HG03159 (cell line): ENCODE results near the gene WDR75.
"Not testable (repeated sequence)": the region's sequence is repeated elsewhere in the genome, so short reads cannot be mapped to it uniquely, and the experiment has no call there.

Source experiments
- ATAC-seq: cut with Tn5 transposase; IDR thresholded peaks from one replicate; pipeline ENCODE4 v1.9.1; 2021; ENCODE audit warnings: mild to moderate bottlenecking, moderate library complexity; ENCODE audit not compliant: unreplicated experiment

Gene WDR75

DNA sequence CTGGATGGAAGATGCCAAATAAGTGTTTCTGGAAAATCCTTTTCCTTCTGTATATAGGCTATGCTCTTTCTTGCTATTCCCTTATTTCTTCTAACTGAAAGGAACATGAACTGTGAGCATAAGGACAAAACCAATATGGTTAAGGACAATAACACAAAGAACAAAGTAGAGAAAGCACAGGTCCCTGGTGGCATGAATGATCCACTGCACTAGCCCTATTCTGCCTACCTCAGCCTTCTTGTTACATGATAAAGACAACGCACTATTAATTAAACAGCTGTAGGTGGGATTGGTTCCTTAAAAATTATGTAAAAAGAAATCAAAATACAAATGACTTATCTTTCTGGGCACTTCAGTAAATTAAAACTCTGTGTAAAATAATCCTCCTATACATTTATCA lies 1.9 kb upstream of the WDR75 start:
- ATAC-seq, result no peak

DNA sequence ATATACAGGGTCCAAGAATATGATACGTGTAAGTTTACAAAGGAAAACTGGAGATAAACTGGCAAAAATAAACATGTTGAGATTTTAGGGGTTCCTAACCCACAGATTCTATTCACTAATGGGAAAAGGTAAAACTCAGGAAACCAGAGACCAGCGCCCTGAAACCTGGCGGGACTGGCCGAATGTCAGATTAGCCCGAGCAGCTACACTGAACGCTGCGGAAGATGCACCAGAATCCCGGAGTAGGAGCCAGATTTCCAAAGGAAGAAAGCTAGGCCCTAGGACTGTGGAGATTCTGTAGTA lies 679 bp upstream of the WDR75 start:
- ATAC-seq, result peak; percentile 26

DNA sequence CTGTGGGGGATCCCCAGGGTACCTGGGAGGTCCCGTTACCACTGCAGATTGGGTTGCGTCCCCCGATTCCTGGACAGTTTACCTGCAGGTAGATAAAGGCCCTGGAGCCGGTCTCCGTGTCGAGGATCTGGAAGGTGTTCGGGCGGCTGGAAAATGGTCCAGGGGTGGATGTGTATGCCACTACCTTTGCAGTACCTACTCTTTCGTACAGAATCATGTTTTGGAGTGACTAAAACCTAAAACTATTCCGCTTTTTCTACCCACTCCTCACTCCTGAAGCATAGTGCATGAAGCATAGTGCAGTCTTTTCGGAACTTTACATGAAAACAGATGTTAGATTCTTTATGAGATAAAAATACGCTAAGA lies 418 bp downstream of the WDR75 start:
- ATAC-seq, result no peak

DNA sequence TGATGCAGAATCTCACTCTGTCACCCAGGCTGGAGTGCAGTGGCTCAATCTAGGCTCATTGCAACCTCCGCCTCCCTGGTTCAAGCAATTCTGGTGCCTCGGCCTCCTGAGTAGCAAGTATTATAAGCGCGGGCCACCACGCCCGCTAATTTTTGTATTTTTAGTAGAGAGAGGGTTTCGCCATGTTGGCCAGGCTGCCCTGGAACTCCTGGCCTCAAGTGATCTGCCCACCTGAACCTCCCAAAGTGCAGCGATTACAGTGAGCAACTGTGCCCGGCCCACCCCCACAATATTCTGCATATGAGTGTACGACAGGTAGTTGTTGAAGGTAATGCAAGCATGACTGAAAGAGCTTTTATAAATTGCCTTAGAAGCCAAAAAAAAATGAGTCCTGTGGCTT lies 1.2 kb downstream of the WDR75 start:
- ATAC-seq, result no peak

DNA sequence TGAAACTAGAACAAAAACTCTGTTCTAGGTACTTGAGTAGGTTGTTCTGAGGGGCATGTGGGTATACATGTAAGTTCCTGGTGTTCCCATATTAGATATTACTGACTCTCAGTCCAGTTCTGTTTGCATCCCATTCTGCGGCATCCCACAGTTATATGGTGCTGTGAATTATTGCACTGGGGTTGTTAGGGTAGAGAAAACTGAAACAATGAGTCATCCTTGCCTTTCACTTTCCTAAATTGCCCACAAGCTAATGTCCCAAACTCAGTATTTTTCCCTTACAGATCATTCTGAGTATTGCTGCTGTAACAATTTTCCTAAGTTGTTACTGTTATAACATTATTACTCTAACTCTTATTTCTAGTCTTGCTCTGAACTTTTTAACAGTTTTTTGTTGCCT lies 3.0 kb downstream of the WDR75 start:
- ATAC-seq, result peak; percentile 10

DNA sequence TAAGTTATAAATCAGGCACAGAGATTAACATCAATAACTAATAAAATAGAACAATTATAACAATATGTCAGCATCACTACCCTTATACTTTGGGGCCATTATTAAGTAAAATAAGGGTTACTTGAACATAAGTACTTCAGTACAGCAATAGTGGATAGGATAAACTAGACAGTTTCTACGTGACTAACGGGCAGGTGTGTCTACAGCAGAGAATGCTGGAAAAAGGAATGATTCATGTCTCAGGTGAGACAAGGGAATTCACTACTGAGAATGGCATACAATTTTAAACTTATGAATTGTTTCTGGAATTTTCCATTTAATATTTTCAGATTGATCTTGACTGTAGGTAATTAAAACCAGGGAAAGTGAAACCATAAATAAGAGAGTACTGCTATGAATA lies 5.5 kb downstream of the WDR75 start:
- ATAC-seq, result no peak

DNA sequence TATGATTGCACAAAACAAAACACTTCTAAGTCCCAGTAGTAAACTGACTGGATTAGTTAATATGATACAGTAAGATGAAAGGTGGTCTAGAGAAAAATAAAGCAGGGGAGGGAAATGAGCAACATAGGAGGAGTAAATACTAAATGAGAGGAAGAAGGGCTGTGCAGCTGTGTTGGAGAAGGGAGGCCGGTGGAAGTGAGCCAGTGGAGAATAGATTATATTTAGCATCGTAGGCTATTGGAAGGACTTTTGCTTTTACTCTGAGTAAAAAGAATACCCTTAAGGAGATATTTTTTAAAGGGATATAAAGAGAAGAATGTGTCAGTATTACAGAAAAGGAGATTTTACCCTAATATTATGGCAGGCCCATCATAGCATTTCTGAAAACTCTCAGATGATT lies 12.7 kb downstream of the WDR75 start:
- no peak for ATAC-seq

DNA sequence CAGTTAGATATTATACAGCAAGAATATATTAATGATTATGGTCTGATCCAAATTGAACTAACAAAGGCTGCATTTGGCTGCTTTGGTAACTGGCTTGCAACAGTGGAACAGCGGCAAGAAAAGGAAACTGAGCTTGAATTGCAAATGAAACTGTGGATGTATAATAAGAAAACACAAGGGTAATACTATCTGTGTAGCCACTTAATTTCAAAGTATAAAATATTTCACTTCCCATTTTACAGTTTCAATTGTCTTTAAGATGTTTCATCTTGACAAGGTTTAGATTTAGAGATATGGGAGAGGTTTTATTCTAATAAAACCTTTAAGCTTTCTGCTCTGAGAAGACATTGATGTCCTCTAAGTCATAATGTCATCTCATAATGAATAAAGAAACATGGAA lies 23.8 kb downstream of the WDR75 start:
- peak; percentile 48 for ATAC-seq

DNA sequence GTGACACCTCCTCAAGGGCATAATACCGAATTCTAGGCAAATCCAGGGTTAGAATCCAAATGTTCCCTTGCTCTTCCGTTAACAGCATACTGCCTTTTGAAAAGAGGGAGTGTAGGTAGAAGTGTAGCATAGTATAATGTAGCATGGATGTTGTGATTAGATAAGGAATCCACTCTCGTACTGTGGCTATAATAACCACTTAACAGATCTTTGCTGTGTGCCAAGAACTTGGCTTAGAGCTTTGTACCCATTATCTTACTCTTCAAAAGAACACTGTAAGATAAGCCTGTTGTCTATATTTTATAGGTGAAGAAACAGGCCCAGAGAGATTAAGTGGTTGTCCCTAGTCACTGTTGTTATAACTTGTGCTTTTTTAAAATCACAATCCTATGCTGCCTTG lies 24.2 kb downstream of the WDR75 start:
- ATAC-seq, result no peak

DNA sequence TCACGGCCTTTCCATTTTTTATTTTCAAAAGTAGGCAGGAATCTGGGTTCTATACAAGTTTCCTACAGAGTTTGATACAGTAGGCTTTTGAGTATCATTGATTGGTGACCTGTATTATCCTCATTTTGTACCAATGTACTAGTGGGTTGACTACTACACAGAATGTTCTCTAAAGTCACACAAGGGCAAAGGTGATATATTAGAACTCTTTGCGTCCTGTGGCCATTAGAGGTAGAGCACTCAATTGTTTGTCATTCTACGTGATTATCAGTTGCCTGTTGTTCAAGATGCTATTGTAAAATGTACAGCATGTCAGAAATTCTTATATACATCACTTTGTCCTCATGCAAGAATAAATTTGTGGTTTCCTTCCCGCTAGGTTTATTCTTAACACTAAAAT lies 24.8 kb downstream of the WDR75 start:
- no peak for ATAC-seq

DNA sequence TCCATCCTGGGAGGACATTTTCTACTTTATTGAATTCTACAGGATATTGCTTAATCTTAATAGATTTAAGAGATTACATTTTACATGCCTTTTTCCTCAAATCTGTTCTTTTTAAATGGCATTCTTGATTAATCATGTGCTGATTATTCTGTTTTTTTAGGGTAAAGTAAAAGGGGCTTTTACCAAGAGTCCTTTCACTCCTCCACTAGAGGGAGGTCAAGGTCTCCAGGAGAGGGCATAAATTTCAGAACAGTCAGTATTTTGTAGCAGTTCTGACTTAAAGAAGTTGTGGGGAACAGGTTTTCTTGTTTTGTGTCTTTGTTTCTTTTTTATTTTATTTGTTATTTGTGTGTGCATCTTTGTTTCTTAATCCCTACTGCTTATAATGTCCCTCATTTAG lies 25.4 kb downstream of the WDR75 start:
- peak; percentile 55 for ATAC-seq

DNA sequence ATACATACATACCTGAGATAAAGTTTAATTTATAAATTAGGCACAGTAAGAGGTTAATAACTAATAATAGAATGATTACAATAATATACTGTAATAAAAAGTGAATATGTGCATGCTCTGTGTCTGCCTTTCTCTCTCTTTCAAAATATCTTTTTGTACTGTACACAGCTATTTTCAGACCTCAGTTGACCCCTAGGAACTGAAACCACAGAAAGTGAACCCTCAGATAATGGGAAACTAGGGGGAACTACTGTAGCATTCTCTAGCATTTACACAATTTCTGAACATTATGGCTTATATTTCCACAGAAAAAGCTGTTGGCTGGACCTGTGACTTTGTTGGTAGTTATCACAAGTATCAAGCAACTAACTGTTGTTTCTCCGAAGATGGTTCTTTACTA lies 25.9 kb downstream of the WDR75 start:
- no peak for ATAC-seq

DNA sequence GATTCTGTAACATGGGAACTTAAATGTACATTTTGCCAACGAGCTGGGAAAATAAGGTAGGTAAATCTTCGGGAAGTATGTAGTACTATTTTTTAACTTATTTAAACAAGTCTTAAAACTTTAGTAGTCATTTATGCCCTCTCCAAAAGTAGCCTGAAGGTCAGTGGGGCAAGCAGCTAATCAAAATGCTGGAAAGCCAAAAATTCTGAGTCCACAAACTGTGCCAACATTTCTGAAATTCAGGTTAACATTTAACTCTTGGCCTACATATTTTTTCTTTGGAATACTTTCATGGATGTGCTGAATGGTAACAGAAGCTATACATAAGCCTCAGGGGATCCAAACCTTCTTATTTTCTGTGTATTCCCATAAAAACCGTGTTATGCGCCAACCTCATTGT lies 26.3 kb downstream of the WDR75 start:
- ATAC-seq, result no peak

DNA sequence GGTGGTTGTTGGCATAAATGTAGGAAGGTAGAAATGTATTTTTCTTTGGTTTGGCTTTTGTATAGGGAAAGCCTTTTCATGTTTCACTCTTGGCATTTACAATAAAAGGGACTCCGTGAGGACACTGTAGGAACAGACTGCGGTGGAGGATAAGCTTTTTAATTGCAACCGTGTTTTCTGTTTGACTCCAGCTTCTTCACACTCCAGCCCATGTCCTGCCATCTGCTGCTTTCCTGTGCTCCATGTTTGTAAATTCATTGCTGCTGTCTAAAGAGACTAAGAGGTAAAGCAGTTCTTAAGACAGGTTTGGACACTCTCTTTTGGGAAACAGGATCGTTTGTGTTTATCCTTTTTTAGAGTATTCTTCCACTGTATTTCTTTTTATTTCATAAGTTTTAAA lies 33.3 kb downstream of the WDR75 start:
- no peak for ATAC-seq

DNA sequence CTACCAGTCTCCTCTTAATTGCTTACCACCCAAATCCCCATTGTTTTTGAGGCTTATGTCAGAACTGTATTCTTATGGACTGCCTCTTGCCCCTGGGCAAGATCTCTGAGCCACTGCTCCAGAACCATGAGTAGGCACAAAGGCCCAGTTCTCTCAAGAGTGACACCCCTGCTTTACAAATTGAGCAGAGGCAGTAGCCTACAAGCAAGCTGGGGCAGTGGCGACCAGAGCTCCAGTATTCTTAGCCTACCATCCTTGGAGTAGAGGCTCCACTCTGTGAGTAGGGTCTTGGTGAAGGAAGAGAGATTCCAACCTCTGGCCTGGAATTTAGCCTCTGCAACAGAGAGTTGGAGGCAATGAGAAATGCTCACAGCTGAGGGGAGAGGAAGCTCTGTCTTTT lies 36.5 kb downstream of the WDR75 start:
- ATAC-seq, result no peak

DNA sequence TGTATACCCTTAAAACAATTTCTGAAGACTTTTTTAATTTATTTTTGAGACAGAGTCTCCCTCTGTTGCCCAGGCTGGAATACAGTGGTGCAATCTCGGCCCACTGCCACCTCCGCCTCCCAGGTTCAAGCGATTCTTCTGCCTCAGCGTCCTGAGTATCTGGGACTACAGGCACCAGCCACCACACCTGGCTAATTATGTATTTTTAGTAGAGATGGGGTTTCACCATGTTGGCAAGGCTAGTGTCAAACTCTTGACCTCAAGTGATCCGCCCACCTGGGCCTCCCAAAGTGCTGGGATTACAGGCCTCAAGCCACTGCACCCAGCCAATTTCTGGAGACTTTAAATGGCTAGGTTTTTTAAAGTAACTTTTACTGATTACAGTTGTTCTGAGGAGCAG lies 37.0 kb downstream of the WDR75 start:
- not testable (repeated sequence) for ATAC-seq

DNA sequence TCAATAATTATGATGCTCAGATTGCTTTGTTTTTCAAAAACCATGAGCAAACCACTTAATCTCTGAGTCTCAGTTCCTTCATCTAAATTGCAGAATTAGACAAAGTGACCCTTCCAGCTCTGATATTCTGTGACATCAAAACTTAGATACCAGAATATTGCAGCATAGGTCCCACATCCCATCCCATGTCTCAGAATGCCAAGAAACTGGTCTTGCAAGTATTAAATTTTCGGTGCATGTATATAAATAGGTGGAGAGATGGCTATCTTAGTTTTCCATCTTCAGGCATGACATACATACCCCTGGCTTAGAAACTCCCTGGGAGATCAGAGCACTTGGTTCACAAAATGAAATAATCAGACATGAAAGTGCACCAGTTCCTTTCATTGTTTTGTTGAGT lies 39.8 kb downstream of the WDR75 start:
- no peak for ATAC-seq

DNA sequence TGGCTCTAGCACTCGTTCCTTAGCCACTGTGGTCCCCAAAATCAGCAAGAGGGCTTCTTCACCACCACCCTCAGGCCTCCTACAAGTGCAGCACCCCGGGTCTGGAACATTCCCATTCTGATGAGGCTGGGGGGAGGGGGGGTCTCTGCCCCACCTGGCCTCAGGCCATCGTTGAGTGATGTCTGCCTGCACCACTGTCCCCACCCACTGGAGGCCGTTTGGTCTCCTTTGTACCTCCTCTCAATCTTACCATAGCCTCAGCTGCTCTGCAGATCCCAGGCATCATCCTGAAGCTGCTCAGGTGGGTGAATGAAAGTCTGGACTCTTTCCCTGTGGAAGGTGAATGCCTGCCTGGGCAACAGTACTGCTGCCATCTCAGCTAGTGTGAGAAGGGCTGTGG lies 42.3 kb downstream of the WDR75 start:
- no peak for ATAC-seq

DNA sequence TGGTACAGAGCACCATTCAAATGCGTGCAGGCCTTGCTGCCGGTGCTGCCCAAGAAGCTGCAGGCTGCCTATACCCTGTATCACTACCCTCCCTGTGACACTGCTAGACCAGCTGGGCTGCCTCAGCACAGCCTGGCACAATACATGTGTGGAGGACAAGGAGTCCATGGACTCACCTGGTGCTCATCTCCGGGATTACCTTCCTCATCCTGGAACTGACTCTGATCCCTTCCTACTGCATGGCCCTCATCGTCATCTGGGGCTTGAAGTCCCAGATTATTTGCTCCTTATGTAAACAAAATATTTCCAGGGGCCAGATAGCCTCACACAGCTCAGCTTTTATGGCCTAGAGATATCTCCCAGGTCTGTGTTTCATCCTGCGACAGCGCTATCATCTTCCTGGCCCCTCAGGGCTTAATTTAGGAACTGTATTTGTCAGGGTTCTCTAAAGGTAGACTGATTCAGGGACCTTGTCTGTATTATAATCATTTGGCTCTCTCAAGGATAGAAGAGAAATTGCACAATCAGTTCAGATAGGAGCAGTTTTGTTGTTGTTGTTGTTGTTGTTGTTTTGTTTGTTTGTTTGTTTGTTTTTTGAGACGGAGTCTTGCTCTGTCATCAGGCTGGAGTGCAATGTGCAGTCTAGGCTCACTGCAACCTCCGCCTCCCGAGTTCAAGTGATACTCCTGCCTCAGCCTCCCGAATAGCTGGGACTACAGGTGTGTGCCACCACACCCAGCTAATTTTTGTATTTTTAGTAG lies 42.9 kb downstream of the WDR75 start:
- no peak for ATAC-seq

DNA sequence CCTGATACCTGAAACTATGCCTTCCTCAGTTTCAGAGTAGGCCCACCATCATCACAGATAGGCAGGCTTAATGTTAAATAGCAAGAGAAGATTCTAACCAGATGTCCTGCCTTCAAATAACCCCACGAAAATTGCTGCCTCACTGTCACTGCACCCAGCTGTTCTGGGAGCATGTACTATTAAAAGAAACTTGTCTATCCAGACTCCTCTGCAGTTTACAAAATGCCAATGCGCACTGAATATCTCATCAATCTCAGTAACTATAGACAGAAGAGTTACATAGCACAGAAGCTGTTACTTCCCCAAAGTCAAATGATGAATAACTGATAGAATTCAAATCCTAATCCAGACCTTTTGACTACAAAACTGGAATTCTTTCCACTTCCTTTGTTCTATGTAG lies 43.9 kb downstream of the WDR75 start:
- ATAC-seq, result no peak

DNA sequence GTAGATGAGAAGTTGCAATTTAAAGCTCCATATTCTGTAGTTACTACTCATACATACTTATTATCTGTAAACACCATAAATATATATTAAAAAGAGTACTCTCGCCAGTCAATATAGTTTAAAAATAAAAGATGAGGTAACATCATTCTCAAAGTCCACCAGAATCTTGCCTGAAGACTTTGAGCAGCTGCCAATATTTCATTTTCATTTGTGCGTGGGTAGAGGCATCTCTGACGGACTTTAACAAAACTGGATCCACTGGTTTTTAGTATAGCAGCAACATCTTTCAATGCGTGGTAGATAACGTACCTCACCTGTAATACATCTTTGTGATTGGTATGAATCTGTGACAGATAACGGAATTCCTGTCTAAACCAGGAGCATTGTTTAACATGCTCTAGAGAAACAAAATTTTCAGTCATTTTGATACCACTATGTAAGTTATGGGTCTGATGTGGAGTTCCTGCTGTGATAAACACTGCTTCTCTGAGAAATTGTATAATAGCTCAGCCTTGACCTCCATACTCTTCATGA lies 45.0 kb downstream of the WDR75 start:
- ATAC-seq, result no peak

DNA sequence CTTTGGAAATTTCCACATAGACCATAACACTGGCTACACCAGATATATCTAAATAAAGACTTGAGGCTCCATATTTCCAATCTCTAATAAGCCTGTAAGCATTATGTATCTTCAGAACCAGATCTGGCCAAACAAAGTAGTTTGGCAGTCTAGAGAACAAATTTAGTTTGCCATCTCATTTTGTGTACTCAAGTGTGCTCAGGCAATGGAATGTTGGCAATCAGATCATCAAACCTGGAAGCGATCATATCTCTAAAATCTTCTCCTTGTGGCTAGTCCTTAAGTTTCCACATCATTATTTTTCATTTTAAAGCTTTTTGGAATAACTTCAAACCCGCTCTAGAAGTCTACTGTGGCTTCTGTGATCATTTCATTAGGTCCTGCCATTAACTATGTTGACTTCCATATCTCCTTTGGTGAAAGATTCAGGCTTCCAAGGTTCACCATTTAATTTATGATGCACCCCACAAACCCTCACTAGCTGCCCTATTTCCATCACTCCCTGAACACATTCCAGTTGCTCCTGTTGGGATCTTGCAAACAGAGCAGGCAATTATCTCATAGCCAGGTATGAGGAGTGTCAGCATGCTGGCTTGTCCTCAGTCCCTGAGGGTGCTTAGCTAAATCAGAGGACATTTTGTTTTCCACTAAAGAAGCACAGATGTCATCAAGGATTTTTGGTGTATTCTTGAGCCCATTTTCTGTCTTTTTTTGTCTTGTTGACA lies 46.2 kb downstream of the WDR75 start:
- ATAC-seq, result no peak

DNA sequence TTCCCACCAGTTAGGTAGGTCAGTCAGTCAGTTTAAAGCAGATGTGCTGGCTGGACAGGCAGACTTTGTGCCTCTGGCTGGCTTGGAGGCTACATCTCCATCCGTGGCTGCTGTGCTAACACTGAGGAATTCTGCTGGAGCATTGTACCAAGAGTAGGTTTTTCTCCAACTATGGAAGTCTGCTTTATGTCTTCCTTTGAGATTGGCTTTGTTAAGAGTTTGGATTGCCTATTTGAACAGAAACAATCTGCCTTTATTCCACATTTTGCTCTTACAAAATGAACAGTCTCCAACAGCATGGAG lies 46.7 kb downstream of the WDR75 start:
- ATAC-seq, result no peak
